ENCODE data around the gene TRIM15.

DNA sequence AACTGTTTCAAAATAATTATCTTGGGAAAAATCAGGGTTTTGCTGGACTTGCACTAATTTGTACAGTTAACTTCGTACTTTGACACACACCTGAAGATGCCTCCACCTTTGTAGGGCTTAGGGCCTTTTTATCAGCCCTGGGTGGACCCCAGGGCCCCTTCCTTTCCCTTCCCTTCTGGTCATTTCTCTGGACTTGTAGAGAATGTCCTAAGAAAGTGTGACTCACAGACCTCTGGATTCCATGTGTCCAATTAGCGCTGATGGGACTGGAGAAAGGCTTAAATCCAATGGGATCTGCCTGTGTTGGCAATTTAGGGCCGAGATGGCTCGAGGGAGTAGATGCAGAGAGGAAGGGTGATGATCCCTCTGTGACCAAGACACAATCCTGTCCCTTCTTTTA, 9.3 kb downstream of the TRIM15 start:
- TF ChIP-seq, protein P1, sequence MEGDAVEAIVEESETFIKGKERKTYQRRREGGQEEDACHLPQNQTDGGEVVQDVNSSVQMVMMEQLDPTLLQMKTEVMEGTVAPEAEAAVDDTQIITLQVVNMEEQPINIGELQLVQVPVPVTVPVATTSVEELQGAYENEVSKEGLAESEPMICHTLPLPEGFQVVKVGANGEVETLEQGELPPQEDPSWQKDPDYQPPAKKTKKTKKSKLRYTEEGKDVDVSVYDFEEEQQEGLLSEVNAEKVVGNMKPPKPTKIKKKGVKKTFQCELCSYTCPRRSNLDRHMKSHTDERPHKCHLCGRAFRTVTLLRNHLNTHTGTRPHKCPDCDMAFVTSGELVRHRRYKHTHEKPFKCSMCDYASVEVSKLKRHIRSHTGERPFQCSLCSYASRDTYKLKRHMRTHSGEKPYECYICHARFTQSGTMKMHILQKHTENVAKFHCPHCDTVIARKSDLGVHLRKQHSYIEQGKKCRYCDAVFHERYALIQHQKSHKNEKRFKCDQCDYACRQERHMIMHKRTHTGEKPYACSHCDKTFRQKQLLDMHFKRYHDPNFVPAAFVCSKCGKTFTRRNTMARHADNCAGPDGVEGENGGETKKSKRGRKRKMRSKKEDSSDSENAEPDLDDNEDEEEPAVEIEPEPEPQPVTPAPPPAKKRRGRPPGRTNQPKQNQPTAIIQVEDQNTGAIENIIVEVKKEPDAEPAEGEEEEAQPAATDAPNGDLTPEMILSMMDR (IDR thresholded peaks at IDR 0.05), result no peak
- TF ChIP-seq POLR2A (IDR thresholded peaks at IDR 0.05) (no peak), EP300 (IDR thresholded peaks at IDR 0.05) (no peak)

All from tibial nerve (tissue), 4 donors.